Cardiac ventricle fibroblast (primary cell): ENCODE measurements around the gene TIMM9. TPM values are rescaled to one million over a fixed set of nuclear protein-coding genes. Genes with fewer than 3 reads are reported as not detected.

Source experiments
- total RNA-seq: library from RNA; depleted of rRNA; stranded (reverse); fragments of >200 nt; gene quantifications from 2 replicates; pipeline ENCODE4 v1.2.3, GENCODE V29; 2015

Gene TIMM9
- 55.1 and 59.2 TPM in 2 replicates for total RNA-seq

GRCh38 chr14:58427281-58428117 is at the start of gene TIMM9, which contains the start of gene KIAA0586:
TSS of gene TIMM9 (minus strand) at chr14:58427531. CDS start at chr14:58411945, 15,586 bp downstream.
TSS of gene KIAA0586 (plus strand) at chr14:58427719. CDS start at chr14:58428265, 546 bp downstream.

DNA sequence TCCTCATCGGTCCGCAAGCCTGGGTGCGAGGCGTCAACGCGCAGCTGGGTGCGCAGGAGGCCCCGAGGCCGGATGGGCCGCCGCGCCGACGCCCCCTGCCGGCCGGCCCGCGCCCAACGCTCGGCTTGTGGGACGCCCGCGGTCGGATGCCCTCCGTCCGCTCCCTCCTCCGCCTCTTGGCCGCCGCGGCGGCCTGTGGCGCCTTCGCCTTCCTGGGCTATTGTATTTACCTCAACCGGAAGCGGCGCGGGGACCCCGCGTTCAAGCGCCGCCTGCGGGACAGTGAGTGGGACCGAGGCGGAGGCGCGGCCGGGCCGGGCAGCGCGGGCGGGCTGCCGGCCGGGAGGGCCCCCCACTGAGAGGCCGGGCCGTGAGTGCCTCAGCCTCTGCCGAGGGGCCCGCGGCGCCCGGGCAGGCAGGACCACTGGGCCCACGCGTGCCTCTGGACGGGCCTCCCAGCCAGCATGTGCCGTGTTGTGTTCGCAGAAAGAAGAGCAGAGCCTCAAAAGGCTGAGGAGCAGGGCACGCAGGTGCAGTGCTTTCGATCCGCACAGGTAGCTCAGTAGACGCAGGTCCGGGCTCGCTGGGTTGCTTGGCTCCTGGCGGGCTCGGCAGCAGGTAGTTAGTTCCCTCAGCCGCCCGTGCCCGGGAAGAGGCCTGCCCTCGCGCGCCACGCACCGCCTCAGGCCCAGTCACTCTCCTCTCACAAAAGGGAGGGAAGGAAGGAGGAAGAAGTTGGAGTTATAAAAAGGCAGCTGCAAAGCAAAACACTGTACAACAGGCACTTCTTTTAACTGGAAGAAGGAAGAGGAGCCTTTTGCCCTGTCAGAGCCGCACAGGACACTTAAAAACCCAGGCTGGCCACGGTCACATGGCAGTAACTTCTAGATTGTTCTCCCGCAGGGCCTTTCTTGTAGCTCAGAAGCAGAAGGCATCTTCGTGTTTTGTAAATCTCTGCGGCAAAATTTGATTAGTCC is 31.2 kb downstream of the TIMM9 start, which contains the start of gene TOMM20L:
Gene TOMM20L, plus strand, starts transcription at position 119 of the 977 bp plus-strand sequence. Its CDS starts 28 bp downstream, at position 147.

Other genes starting within 250 kb of the TIMM9 start
- 43.9 and 68.3 TPM in 2 replicates for gene ACTR10, start 227.4 kb downstream of the TIMM9 start, total RNA-seq
- 83.3 and 90.4 TPM in 2 replicates for gene PSMA3, start 182.7 kb downstream of the TIMM9 start, total RNA-seq
- 4.9 and 9.1 TPM in 2 replicates for gene ARID4A, start 129.0 kb downstream of the TIMM9 start, total RNA-seq
- not detected in 2 replicates for gene TOMM20L, start 31.6 kb downstream of the TIMM9 start, total RNA-seq
- gene KIAA0586, start 188 bp upstream of the TIMM9 start, total RNA-seq: 14.5 and 21.3 TPM in 2 replicates
- gene DACT1, start 210.4 kb upstream of the TIMM9 start, total RNA-seq: 6.2 and 6.5 TPM in 2 replicates